ENCODE measurements around the gene EPB41L2.

DNA sequence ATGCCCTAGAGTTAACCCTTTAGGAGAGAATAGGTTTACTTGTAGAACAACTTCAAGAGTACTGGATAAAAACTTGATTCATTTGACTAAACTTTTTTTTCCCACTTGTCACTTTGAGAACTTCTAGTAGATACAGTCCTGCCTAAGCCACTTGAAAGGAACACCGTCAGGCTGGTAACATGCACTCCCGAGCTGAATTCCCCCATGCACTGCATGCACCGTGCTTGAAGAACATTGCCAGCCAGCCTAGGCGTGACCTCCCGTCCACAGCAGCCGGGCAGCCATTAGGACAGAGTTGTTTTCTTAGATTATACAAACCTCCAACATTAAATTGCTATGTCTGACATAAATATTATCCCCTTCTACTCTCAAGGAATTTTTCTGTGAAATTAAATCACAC, 183.2 kb downstream of the EPB41L2 start:
- TF ChIP-seq, protein P1, sequence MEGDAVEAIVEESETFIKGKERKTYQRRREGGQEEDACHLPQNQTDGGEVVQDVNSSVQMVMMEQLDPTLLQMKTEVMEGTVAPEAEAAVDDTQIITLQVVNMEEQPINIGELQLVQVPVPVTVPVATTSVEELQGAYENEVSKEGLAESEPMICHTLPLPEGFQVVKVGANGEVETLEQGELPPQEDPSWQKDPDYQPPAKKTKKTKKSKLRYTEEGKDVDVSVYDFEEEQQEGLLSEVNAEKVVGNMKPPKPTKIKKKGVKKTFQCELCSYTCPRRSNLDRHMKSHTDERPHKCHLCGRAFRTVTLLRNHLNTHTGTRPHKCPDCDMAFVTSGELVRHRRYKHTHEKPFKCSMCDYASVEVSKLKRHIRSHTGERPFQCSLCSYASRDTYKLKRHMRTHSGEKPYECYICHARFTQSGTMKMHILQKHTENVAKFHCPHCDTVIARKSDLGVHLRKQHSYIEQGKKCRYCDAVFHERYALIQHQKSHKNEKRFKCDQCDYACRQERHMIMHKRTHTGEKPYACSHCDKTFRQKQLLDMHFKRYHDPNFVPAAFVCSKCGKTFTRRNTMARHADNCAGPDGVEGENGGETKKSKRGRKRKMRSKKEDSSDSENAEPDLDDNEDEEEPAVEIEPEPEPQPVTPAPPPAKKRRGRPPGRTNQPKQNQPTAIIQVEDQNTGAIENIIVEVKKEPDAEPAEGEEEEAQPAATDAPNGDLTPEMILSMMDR (IDR thresholded peaks at IDR 0.05; ENCODE audit: low read depth, low read length): no peak
- TF ChIP-seq EZH2phosphoT487 (IDR thresholded peaks at IDR 0.05; ENCODE audit: low read depth): no peak
